ENCODE measurements around the gene CGB7.
"Not testable (repeated sequence)": the region's sequence is repeated elsewhere in the genome, so short reads cannot be mapped to it uniquely, and the experiment has no call there.

Gene CGB7

DNA sequence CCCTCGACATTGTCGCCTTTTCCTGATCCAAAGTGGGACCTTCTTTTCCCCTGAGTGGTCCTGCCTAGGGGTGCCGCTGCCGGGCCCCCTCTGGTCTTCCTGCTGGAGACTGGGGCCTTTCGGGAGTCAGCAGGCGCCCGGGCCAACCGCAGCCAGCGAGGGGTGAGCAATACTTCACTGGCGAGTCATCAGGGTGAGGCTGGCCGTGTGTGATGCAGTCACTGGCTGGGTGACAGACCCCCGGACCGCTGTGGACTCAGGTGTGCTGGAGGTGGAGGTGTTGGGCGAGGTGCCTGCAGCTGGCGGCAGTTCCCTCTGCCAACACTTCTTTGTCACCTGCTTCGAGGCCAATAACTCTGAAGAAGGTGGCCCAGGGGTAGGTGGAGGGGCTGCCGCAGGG is 15.4 kb downstream of the CGB7 start:
- DNase-seq (ENCODE audit: low read depth in 2 of 2), result no peak

DNA sequence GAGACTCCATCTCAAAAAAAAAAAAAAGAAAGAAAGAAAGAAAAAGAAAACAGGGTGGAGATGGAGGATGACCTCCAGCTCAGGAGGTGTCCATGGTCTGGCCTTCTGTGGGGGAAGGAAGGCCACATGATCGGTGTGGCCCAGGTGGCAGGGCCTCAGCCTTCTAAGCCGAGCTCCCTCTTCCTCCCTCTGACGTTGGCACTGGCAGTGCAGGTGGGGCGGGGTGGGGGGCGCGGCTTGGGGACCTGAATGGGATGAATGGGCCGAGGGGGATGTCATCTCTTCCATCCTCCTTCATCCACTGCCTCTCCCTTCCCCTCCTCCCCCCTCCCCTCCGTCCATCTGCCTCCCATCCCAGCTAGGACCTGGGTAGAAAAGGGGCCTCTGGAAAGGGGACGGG is 17.8 kb downstream of the CGB7 start:
- DNase-seq (ENCODE audit: low read depth in 2 of 2), result not testable (repeated sequence)

DNA sequence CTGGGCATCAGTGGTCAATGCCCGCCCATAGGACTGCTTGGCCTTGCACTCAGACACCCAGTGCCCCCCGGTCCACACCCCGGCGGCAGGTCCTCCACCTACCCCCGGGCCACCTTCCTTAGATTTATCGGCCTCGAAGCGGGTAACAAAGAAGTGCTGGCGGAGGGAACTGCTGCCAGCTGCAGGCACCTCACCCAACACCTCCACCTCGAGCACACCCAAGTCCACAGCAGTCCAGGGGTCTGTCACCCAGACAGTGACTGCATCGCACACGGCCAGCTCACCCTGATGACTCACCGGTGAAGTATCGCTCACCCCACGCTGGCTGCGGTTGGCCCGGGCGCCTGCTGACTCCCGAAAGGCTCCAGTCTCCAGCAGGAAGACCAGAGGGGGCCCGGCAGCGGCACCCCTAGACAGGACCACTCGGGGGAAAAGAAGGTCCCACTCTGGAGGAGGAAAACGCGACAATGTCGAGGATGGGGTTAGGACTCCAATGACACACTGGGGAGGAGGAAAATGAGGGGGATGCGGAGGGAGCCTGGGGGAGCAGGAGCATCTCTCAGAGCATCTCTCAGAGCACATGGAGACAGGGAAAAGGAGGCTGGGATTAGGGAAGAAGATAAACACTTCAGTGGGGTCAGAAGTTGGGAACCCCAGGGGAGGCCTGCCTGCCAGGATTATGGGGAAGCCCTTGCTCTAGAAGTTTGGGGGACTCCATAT is 18.8 kb downstream of the CGB7 start:
- not testable (repeated sequence) for DNase-seq (ENCODE audit: low read depth in 2 of 2)

DNA sequence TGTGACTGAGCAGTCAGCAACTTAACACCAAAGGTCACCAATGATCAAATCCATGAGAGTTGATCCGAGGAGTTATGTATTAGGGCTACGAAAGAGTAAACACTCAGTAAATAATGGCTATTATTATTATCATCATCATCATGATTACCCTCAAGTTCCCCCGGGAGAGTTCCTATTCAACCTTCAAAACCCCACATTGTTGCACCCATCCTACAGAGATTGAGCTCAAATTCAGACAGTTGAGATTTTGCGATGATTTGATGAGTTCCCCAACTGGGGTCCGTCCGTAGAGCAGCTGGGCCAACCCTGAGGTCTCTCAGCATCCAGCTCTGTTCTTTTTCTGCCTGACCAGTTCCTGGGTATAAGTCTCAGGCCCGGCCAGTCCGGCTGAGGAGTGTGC is 19.4 kb downstream of the CGB7 start:
- DNase-seq (ENCODE audit: low read depth in 2 of 2), result not testable (repeated sequence)

DNA sequence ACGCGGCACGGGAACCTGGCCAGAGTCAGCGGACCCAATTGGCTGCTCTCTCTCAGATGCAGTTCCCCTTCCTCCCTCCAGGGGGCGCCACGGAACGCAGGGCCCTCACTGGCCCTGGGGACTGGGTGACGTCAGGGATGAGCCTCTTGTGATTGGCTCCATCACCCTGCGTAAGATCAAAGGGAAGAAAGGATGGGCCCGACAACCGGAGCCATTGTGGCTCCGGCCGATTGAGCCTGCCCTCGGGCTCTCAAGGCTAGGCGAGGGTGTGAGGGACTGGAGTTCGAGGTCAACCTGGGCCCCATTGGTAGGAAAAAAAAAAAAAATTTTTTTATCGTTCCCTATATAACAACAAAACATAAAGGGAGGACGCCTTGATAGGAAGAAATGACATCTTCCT is 20.7 kb downstream of the CGB7 start, which contains the start of gene CGB1:
Gene CGB1 (minus strand): TSS at position 81 of the 400 bp plus-strand sequence. CDS start 184 bp downstream, outside the sequence.
- peak; percentile 48 to 62 for DNase-seq (ENCODE audit: low read depth in 2 of 2)

DNA sequence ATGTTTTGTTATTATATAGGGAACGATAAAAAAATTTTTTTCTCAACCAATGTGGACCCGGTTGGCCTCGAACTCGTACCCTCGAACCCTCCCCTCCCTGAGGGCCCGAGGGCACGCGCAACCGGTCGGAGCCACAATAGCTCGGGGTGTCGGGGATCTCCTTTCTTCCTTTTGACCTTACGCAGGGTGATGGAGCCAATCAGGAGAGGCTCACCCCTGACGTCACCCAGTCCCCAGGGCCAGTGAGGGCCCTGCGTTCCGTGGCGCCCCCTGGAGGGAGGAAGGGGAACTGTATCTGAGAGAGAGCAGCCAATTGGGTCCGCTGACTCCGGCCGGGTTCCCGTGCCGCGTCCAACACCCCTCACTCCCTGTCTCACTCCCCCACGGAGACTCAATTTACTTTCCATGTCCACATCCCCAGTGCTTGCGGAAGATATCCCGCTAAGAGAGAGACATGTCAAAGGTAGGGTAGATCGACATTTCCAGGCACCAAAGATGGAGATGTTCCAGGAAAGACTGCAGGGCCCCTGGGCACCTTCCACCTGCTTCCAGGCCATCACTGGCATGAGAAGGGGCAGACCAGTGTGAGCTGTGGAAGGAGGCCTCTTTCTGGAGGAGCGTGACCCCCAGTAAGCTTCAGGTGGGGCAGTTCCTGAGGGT is 25.8 kb downstream of the CGB7 start, which contains the start of gene CGB2:
Gene CGB2 (plus strand): TSS at position 249 of the 660 bp plus-strand sequence. CDS start 206 bp downstream, at position 455.
- peak; percentile 65 to 79 for DNase-seq (ENCODE audit: low read depth in 2 of 2)

DNA sequence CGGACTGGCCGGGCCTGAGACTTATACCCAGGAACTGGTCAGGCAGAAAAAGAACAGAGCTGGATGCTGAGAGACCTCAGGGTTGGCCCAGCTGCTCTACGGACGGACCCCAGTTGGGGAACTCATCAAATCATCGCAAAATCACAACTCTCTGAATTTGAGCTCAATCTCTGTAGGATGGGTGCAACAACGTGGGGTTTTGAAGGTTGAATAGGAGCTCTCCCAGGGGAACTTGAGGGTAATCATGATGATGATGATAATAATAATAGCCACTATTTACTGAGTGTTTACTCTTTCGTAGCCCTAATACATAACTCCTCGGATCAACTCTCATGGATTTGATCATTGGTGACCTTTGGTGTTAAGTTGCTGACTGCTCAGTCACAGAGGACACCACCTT is 27.2 kb downstream of the CGB7 start:
- not testable (repeated sequence) for DNase-seq (ENCODE audit: low read depth in 2 of 2)

DNA sequence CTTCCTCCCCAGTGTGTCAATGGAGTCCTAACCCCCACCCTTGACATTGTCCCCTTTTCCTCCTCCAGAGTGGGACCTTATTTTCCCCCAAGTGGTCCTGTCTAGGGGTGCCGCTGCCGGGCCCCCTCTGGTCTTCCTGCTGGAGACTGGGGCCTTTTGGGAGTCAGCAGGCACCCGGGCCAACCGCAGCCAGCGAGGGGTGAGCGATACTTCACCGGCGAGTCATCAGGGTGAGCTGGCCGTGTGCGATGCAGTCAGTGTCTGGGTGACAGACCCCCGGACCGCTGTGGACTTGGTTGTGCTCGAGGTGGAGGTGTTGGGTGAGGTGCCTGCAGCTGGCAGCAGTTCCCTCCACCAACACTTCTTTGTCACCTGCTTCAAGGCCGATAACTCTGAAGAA is 27.8 kb downstream of the CGB7 start:
- not testable (repeated sequence) for DNase-seq (ENCODE audit: low read depth in 2 of 2)

DNA sequence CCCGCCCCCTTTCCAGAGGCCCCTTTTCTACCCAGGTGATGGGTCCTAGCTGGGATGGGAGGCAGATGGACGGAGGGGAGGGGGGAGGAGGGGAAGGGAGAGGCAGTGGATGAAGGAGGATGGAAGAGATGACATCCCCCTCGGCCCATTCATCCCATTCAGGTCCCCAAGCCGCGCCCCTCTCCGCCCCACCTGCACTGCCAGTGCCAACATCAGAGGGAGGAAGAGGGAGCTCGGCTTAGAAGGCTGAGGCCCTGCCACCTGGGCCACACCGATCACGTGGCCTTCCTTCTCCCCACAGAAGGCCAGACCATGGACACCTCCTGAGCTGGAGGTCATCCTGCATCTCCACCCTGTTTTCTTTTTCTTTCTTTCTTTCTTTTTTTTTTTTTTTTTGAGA is 28.9 kb downstream of the CGB7 start:
- not testable (repeated sequence) for DNase-seq (ENCODE audit: low read depth in 2 of 2)

DNA sequence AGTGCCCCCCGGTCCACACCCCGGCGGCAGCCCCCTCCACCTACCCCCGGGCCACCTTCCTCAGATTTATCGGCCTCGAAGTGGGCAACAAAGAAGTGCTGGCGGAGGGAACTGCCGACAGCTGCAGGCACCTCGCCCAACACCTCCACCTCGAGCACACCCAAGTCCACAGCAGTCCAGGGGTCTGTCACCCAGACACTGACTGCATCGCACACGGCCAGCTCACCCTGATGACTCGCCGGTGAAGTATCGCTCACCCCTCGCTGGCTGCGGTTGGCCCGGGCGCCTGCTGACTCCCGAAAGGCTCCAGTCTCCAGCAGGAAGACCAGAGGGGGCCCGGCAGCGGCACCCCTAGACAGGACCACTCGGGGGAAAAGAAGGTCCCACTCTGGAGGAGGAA is 31.9 kb downstream of the CGB7 start:
- not testable (repeated sequence) for DNase-seq (ENCODE audit: low read depth in 2 of 2)

DNA sequence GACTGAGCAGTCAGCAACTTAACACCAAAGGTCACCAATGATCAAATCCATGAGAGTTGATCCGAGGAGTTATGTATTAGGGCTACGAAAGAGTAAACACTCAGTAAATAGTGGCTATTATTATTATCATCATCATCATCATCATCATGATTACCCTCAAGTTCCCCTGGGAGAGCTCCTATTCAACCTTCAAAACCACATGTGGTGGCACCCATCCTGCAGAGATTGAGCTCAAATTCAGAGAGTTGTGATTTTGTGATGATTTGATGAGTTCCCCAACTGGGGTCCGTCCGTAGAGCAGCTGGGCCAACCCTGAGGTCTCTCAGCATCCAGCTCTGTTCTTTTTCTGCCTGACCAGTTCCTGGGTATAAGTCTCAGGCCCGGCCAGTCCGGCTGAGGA is 32.5 kb downstream of the CGB7 start:
- DNase-seq (ENCODE audit: low read depth in 2 of 2), result not testable (repeated sequence)

DNA sequence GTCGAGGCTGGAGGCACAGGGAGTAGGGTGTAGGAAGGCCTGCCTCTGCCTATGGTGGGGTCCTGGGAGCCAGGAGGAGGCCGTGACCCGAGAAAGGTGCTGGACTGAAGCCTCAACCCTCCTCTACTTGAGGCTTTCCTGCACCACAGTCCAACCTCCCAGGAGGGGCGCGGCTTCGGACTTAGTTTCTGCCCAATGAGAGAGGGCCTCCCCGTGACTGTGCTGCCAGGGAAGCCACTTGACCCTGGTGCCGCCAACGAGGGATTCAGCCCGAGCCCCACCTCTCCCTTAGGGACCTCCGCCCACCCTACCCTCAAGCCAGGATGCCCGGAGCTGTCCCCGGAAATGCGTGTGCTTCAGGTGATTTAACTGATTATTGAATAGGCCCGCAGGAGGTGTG is 33.3 kb downstream of the CGB7 start, which contains the start of gene CGB3:
Gene CGB3 (minus strand): TSS at position 101 of the 400 bp plus-strand sequence. CDS start 362 bp downstream, outside the sequence.
- DNase-seq (ENCODE audit: low read depth in 2 of 2), result not testable (repeated sequence)

DNA sequence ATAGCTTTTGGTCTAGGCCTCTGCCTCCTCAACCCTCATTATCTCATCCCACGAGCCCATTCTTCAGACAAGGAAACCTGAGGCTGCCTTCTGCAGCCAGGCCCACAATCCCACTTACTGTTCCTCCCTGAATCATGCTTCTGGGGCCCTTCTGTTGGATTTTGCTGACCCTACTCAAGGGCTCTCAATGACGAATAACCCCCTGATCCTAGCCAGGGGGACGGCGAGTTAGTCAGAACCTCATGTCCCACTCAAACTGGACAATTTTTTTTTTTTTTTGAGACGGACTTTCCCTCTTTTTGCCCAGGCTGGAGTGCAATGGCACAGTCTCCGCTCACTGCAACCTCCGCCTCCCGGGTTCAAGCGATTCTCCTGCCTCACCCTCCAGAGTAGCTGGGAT is 35.4 kb downstream of the CGB7 start:
- DNase-seq (ENCODE audit: low read depth in 2 of 2), result no peak

DNA sequence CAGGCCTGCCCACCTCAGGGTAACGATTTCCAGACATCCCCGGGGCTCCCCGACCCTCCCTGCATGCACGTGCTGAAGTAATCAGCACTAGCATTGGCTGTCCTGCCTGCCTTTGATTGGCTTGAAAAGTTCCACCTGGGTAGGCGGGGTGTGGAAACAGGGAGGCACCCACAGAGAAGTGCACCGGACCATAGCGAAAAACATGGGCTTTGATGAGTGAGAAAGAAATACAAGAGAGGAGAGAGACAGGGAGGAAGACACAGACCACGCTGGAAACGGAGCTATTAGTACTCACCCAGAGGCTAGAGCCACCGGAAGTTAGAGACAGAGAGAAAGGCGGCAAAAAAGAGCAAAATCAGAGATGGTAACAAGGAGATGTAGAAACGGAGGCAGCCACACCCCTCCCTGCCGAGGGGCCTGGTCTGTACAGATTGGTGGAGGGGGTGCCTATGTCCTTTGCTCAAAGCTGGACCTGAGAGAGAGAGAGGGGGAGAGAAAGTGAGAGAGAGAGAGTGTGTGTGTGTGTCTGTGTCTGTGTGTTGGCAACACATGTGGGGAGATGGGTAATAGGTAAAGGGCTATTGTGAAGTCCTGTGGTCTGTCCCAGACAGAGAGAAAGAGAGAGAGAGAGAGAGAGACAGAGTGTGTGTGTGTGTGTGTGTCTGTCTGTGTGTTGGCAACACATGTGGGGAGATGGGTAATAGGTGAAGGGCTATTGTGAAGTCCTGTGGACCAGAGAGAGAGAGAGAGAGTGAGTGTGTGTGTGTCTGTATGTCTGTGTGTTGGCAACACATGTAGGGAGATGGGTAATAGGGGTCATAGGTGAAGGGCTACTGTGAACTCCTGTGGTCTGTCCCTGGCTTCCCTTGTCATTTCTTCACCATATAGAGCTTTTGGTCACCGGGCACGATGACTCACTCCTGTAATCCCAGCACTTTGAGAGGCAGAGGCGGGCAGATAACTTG is 36.3 kb downstream of the CGB7 start:
- no peak for DNase-seq (ENCODE audit: low read depth in 2 of 2)

DNA sequence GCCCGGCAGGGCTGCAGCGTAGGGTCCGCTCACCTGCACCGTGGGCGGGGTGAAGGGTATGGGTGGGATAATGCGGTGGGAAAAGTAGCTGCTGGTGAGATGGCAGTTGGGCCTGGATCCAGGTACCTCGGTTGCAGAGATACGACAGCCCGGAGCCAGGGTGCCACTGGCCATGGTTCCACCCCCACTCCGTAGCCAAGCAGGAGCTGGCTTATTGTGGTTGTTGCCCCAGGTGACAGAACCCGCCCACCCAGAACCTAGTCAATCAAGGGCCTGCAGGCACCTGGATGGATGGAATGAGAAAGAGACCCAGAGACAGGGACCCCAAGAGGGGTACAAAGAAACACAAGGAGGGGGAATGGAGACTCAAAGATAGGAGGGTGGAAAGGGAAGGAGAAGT is 37.2 kb downstream of the CGB7 start:
- DNase-seq (ENCODE audit: low read depth in 2 of 2), result no peak

DNA sequence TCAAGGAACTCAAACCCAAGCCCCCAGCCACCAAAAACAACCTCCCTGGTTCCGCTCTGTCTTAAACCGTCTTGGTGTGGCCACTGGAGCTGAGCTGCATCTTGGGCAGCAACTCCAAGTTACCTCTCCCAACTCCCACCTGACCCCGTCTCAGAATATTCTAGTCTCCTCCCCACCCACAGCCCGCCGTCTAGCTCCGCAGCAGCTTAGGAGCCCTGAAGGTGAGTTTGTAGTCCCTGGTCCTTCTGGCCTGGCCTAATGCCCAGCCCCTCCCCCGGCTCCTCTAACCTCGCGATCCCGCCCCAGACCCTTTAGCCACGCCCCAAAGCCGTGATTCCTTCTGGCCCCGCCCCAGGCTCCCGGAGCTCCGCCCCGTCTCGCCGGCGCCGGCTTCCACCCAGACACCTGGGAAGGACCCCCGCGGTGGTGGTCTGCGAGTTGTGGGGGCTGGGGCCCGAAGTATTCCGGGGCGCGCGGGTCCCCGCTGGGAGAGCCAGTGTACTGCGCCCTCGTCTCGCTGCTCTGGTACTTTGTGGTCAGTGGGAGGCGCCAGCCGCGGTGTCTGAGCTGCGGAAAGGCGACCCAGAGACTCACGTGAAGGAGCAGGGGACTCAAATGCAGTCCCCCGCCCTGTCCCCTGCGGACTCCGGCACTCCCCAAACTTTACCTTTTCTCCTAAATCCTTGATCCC is 38.2 kb downstream of the CGB7 start:
- DNase-seq (ENCODE audit: low read depth in 2 of 2), result peak; percentile 47 to 65

DNA sequence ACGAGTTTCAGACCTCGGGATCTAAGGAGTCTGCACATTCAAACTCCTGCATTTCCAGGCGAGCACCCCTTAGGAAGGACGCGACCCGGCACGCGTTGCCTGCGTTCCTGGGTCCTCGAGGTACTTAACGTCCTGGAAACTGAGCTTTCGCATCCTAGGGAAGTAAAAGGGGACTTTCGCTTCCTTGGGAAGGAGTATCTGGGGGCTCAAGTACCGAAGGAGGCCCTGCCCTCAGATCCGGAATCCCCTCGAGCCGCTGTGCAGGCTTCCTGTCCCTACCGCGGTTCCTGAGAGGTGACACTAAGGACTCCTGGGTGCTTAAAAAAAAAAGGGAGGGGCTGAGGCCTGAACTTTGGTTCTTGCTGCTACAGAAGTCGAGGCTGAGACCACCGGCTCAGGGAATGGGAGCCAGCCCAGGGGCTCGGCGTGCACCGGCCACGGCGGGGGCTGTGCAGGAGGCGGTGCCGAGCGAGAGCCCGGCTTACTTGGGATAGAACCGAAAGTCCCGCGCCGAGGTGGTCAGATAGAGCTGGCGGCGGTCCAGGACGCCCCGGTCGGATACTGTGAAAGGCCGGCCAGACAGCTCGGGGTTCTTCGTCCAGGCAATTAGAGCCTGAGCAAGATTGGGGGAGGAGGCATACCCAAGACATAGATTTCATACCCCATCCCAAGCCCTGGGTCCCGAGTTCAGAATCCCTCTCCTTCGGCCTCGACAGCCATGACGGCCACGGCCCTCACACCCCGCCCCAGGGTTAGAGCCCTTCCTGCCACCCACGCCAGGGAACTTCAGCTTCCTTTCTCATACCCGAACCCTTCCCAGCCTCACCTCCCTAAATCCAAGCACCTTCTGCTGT is 38.9 kb downstream of the CGB7 start:
- DNase-seq (ENCODE audit: low read depth in 2 of 2), result not testable (repeated sequence)

DNA sequence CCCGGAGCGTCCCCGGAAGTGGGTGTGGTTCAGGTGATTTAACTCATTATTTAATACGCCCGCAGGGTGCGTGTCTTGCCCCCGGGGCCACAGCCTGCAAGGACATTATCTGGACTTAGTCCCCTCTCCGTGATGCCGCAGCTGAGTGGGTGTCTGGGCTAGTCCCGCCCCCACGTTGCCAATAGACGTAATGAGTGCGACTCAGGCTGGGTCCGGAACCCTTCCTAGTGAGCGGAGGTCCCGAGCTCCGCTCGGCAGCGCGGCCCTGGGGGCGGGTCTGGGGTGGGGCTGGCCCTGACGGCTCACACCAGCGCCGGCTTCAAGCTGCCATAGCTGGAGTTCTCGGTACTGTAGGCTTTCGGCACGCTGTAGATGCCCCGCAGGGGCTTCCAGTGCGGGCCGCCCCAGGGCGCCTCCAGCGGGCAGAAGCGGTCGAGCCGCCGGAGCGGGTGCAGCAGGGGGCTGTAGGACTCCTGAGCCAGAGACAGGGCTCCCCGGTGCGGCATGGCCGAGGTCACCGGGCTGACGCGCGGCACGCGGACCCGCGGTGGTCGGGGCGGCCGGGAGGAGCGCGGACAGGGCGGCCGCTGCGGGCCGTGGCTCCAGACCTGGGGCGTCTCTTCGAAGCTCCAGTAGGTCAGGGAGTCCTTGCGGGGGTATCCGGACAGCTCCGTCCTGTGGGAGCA is 39.7 kb downstream of the CGB7 start:
- peak; percentile 37 to 57 for DNase-seq (ENCODE audit: low read depth in 2 of 2)

DNA sequence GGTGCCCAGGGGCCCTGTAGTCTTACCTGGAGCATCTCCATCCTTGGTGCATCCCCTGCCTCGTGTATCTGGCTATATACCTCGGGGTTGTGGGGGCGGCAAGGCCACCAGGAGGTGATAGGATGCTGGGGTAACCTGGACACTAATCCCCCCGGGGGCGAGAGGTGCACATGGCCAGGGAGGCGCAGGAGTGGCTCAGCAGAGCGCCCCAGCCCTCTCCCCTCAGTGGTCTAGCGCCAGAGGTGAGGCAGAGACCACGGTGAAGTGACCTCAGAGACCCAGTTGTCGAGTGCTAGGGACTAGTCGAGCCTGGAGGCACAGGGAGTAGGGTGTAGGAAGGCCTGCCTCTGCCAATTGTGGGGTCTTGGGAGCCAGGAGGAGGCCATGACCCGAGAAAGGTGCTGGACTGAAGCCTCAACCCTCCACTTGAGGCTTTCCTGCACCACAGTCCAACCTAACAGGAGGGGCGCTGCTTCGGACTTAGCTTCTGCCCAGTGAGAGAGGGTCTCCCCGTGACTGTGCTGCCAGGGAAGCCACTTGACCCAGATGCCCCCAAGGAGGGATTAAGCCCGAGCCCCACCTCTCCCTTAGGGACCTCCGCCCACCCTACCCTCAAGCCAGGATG is 40.4 kb downstream of the CGB7 start, which contains the start of gene LHB:
Gene LHB (minus strand): TSS at position 51 of the 625 bp plus-strand sequence. CDS start 10 bp downstream, at position 41.
- no peak for DNase-seq (ENCODE audit: low read depth in 2 of 2)

Measured in stimulated activated CD4-positive, alpha-beta T cell treated with anti-CD3 and anti-CD28 coated beads, Interleukin-4, amount 100 ng/mL, for 48 hours (primary cell).